HG03521 (cell line): Measurements from ENCODE around the gene RABEPK.
"Not testable (repeated sequence)": the region's sequence is repeated elsewhere in the genome, so short reads cannot be mapped to it uniquely, and the experiment has no call there.

ENCODE experiments used
- ATAC-seq: cut with Tn5 transposase; IDR thresholded peaks from one replicate; pipeline ENCODE4 v1.9.1; 2021; ENCODE audit warnings: mild to moderate bottlenecking, moderate library complexity; ENCODE audit not compliant: unreplicated experiment

Gene RABEPK

DNA sequence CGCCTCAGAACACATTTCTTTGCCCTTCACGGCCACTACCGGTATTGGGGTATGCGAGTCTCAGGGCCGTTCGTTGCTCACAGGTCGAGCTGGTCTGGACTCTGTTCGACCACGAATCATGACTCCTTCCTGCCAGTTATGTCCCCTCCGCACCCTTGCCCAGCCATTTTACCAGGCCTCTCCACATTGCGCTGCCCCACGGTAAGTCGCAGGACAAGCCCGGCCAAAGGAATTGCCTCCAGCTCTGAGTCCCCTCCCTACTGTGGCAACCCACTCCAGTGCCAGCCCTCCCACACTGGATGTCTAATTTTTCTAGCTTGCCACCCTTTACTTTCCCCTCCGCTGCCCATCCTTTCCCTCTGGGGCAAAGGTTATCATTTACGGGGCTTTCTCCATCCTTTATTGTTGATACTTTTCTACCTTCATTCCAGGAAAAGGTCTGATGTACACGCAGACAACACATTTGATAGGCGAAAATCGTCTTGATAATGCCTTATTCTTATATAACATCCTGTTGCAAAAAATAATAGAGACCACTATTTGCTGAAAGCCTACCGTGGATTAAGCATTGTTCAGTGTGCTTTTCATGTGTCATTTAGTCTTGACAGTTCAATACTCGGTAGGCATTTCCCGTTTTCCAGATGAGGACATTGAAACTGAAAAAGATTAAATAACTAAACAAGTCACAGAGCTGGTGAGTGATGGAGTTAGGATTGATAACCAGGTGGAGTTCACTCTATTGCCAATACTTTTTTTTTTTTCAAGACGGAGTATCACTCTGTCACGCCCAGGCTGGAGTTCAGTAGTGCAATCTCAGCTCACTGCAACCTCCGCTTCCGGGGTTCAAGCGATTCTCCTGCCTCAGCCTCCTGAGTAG lies 41.8 kb downstream of the RABEPK start:
- ATAC-seq = no peak

DNA sequence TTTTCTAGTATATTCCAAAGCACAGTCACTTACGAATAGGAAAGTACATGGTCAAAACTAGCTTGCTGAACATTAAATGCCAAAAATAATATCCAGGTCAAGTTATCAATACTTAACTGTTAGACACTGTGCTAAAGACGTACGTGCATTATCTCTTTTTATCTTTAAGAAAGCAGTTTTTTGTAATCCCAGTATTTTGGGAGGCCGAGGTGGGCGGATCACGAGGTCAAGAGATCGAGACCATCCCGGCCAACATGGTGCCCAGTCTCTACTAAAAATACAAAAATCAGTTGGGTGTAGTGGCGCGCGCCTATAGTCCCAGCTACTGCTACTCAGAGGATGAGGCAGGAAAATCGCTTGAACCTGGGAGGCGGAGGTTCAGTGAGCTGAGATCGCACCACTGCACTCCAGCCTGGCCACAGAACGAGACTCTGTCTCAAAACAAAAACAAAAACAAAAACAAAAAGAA lies 43.5 kb downstream of the RABEPK start:
- no peak for ATAC-seq

DNA sequence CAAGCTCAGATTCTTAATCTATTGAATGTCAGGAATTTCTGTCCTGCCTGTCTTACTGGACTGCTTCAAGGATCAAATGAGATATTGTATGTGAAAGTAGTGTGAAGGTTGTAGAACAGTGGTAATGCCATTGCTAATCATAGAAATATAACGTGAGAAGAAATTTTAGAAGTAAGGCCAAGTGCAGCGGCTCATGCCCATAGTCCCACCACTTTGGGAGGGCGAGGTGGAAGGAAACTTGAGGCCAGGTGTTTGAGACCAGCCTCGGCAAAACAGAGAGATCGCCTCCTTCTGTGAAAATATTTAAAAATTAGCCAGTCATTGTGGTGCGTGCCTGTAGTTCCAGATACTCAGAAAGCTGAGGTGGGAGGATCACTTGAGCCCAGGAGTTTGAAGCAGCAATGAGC lies 45.9 kb downstream of the RABEPK start:
- ATAC-seq = no peak

DNA sequence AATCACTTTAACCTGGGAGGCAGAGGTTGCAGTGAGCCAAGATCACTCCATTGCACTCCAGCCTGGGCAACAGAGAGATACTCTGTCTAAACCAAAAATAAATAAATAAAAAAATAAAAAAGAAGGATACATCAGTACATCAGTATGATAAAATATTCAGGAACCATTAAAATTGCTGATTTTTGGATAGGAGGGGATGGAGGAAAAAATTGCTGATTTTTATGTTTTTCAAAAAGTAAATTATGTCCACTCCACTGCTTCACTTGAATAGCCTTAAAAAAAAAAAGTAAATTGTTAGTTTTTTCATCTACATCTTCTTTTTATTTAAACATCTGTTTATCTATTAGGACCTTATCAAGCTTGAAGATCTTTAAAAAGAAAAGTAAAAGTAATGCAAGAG lies 53.9 kb downstream of the RABEPK start:
- ATAC-seq = no peak

DNA sequence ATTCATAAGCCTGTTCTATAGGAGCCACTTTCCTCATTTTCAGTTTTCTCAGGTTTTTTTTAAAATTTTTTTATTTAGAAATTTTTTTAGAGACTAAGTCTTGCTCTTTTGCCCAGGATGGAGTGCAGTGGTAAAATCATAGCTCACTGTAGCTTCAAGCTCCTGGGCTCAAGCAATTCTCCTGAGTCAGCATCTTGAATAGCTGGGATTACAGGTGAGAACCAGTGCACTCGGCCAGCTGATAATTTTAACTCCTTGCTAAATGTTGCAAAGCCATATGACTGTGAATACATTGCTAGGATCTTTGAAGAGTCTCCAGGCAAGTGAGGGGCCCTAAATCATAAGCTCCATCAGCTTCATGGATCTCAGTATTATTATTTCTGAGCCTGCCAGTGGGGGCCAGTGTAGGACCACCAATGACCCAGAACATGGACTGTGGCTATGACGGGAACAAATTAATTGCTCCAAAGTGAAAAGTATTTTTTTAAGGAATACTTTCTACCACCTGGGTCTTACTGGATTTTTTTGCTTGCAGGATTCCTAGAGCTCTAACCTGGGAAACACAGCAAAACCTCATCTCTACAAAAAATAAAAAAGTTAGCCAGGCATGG lies 55.5 kb downstream of the RABEPK start:
- ATAC-seq = no peak

DNA sequence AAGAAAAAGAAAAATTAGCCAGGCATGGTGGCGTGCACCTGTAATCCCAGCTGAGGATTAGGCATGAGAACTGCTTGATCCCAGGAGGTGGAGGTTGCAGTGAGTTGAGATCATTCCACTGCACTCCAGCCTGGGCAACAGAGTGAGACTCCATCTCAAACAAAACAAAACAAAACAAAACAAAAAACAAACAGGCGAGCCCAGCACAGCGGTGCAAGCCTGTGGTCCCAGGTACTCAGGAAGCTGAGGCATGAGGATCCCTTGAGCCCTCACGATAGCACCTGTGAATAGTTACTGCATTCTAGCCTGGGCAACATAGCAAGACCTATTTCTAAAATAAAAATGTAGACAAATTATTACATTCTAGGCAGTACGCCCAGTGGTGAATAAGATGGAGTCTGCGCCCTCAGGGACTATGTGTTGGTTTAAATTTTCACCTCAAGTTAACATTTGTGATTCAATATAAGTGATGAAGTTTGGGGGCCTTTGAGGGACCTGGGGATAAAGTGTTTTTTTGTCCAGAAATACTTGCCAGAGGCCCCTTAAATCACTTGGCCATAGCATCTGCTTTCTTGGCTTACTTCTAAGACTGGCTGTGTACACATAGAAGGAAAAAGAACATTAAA lies 57.9 kb downstream of the RABEPK start:
- ATAC-seq = no peak

DNA sequence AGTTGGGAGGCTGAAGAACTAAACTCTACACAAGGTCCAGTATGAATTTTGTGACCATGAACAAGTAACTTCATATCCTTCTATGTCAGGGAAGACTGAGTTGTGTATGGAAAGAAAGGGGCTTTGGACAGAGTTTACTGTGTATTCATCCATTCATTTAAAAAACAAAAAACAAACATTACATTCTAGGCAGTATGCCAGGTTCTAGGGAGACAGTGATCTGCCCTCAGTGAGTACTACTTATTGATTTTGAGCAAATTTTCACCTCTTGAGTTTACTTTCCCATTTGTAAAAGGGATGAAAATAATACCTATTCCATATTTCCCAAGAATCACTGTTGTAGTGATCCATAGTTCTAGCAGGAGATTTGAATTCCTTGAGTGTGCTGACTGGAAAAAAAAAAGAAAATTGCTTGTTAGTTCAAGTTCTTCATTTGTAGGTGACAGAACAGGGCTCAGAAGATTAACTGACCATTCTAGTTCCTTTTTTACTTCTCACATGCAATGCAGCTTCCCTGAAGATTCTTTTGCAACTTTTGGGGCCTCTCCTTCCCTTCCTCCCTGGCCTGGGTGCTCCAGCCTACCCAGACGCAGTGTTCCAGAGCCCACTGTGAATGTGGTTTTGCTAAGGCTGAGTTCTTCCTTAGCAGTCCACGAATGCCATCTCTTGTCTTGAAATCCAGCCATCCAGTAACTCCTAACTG lies 58.6 kb downstream of the RABEPK start:
- no peak for ATAC-seq

DNA sequence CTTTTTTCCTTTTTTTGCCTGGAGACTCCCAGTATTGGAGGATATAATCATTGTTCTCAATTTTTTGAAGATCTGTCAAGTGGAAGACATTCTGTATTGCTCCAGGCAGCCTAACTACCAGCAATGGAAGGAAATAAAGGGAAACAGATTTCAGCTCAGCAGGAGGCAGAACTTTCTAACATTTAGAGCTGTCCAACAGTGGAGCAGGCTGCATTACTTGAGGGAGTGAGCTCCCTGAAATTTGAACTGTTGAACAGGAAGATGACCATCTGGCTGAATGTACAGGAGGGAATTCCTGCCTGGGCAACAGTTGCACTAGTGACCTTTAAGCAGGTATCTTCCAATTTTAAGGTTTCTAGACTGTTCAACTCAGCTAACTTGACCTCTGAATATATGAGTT lies 60.2 kb downstream of the RABEPK start:
- ATAC-seq = no peak

DNA sequence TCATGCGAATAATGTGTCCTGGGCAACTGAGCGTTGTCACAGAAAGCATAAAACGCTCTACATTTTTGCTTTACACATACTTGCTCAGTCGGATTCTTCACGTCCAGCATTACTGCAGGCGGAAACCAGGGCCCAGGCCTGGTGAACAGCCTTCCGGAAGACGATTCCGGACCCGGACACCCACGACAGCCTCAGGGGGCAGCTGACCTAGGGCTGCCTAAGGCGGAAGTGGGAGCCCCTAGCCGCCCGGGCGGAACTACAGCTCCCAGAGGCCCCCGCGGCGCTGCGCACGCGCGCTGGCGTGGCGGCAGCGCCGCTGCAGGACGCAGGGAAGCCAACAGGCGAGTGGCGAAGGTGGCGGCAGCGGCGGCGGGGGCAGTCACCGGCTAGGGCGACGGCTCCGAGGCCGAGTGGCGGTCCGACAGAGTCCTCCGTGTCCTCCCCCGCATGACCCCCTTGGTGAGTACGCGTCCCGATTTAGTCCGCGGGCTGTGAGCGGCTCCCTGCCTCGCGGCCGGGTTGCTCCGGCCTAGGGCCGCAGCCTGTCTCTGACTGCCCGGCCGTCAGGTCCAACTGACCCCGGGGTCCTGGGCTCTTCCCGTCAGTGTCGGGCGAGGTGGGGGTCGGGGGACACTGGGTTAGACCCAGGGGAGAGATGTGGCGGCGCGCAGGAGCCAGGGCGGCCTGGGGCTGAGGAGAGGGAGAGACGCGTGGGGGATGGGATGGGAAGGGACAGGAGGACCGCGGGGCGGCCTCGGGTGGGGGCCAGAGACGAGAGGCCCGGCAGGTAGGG lies 61.4 kb downstream of the RABEPK start, which contains the start of gene GAPVD1:
Gene GAPVD1 (plus strand): TSS at position 326 of the 793 bp plus-strand sequence. CDS start 37,096 bp downstream, outside the sequence.
- ATAC-seq = peak; percentile 96

DNA sequence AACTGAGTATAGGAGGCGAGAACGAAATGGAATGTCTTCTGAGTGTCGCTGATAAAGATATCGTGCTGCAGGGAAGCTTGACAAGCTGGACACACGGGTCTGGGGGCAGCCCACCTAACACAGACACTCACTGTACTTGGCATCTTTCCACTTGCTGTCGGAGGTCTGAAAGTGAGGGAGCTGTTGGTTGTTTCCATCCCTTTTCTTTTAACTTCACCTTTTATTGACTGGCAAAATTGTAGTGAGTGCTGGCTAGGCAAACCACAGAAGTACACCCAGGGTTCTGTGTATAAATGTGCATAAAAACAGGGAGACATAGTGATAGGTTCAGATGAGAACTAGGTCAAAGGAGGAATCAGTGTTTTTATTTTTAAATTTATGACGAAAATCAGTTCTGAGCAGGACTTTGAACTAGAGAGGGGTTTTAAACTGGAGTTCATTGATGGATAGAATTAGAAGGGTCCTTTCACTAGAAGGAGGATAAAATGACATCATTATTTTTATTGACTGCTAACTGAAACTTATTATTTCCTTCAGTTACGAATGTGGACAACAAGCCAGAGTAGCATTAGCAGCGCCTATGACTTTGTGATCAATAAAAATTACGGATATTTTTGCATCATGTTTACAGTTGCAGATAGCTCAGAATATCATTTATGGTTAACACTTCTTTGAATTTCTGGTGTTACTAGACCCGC lies 62.1 kb downstream of the RABEPK start:
- ATAC-seq = peak; percentile 12

DNA sequence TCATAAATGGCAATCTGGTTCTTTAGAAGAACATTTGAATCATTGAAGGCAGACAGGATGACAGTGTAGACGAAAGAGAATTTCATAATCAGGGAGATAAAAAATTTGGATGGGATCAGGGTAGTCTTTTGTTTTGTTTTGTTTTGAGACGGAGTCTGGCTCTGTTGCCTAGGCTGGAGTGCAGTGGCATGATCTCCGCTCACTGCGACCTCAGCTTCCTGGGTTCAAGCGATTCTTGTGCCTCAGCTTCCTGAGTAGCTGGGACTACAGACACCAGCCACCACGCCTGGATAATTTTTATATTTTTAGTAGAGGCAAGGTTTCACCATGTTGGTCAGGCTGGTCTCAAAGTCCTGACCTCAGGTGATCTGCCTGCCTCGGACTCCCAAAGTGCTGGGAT lies 63.7 kb downstream of the RABEPK start:
- not testable (repeated sequence) for ATAC-seq

DNA sequence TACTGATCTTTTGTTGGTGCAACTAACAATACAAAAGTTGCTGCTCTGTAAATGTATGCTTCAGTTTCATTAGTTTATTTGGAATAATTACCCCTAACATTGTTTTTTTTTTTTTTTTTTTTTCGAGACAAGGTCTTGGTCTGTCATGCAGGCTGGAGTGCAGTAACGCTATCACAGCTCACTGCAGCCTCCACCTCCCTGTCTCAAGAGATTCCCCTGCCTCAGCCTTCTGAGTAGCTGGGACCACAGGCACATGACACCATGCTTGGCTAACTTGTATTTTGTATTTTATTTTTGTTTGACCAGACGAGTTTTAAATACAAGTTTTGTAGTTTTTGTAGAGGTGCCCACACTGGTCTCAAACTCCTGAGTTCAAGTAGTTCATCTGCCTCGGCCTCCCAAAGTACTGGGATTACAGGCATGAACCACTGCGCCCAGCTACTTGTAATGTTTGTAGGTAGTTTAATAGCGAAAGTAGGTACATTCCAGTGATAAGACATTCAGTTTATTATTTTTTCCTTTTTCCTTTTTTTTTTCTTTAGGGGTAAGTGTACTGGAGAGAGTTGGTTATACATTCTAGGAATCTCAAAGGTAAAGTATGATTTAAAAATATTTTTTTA lies 68.2 kb downstream of the RABEPK start:
- no peak for ATAC-seq

DNA sequence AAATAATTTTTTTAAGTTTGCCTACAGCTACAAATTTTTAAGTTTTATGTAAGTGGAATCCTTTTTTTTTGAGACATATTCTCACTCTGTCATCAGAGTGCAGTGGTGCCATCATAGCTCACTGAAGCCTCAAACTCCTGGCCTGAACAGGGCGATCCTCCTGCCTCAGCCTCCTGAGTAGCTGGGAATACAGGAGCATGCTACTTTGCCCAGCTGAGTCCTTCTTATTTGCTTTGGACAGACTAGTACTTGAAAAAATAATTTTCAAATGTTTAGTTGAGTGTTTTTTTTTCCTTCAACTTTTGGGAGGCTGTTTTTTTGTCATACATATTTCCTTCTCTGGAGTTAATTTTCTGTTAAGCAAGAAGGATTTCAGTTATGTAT lies 68.7 kb downstream of the RABEPK start:
- ATAC-seq = no peak

DNA sequence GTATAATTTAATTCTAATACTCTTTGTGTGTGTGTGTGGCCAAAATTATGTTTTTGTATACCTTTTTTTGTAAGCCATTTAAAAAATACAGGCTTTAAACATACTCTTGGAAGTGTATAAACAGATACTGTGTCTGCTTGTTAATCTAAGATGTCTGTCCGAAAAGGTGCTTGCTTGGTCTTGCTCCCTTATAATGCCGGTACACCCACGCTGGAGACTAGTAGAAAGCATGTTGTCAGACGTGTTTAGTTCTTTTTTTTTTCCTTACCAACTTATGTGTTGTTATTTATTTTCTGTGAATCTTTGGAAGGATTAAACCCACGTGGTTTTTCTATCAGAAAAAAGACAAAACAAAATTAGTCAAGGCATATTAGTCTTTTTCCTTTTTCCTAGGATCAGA lies 70.7 kb downstream of the RABEPK start:
- ATAC-seq = no peak

DNA sequence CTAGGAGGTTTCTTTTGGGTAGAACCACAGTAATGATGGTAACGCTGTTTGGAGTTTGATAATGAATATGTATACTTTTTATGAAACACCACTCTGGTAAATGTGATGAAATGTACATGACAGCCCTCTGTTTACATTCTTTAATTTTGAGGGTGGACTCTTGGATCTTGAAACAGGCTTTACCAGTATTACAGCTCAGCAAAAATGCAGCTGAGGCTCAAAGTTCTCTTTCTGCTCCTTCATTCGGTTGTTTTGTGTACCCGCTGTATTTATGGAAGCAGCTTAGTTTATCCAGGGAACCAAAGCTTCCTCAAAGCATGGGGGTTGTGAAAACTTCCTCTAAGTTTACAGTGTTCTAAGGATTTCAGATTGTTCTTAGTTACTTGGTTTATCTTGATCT lies 72.4 kb downstream of the RABEPK start:
- ATAC-seq = no peak

DNA sequence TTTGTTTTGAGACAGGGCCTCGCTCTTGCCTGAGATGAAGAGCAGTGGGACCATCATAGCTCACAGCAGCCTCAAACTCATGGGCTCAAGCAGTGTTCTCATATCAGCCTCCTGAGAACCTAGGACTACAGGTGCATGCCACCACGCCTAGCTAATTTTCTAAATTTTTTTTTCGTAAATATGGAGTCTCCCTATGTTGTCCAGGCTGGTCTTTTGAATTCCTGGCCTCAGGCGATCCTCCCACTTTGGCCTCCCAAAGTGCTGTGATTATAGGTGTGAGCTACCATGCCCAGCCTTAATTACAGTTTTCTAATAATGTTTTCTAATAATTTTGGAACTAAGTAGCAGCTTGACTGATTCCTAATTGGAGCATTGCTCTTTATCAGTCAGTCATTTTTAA lies 76.4 kb downstream of the RABEPK start:
- no peak for ATAC-seq

DNA sequence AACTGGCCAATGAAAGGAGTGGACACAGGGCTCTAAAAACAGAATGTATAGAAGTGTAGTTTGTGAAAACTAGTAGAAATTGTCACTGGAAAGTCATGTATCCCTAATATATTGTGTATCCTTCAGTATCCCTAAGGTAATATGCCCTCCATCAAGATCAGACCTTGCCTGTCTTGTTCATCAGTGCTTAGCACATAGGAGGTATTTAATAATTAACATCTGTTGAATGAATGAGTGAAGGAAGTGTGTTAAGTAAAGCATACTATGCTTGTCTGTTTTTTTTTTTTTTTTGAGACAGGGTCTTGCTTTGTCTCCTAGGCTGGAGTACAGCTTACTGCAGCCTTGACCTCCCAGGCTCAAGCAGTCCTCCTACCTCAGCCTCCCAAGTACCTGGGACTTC lies 77.1 kb downstream of the RABEPK start:
- ATAC-seq = no peak

DNA sequence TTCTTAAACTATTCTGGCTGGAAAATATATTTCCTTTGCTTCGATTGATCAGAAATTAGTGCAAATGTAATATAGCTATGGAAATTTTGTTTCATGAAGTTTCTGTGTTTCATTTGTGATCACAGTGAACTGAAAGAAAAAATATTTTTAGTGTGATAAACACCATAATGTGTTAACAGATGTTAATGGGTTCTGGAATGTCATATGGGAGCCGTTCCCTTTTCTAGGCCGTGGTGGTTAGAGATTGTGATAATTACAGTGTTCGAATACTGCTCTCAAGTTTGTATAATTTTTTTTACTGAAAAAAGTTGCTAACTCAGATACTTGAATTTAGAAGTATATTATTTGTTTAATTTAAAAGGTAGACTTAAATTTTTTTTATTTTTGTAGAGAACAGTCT lies 80.6 kb downstream of the RABEPK start:
- no peak for ATAC-seq
